ENCODE results near the gene PAPPA.

DNA sequence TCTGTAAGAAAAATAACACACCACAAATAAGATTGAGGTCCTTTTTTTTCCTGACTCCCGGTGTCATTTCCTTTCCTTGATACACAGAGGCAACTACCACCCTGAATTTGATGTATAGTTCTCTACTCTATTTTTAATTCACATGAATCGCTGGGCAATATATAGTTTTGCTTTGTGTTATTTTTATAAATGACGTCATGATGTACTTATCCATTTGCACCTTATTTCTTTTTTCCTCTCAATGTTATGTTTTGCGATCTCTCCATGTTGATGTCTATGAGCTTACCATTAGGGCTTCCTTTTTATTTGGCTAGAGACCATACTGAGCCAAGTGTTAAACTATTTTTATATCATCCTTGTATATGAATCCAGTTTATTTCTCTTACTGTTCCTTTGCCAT lies 175.9 kb downstream of the PAPPA start:
- TF ChIP-seq POLR2A (IDR thresholded peaks at IDR 0.05; ENCODE audit: low read depth, low read length) (no peak), PAX5 (IDR thresholded peaks at IDR 0.05; ENCODE audit: insufficient read depth, low read length, severe bottlenecking) (no peak), POLR2AphosphoS5 (IDR thresholded peaks at IDR 0.05; ENCODE audit: low read depth, low read length) (no peak), TAF1 (IDR thresholded peaks at IDR 0.05; ENCODE audit: low read depth, low read length) (no peak), SPI1 (IDR thresholded peaks at IDR 0.05; ENCODE audit: low read depth, low read length) (no peak), POU2F2 (IDR thresholded peaks at IDR 0.05; ENCODE audit: low read depth, low read length) (no peak)
